GM19324 (cell line): Measurements from ENCODE around the gene PRMT5.
"Not testable (repeated sequence)": the region's sequence is repeated elsewhere in the genome, so short reads cannot be mapped to it uniquely, and the experiment has no call there.

Experiments used
- ATAC-seq: cut with Tn5 transposase; IDR thresholded peaks from one replicate; pipeline ENCODE4 v1.9.1; 2021; ENCODE audit warnings: mild to moderate bottlenecking, moderate library complexity; ENCODE audit not compliant: unreplicated experiment, low FRiP score

PRMT5 gene

DNA sequence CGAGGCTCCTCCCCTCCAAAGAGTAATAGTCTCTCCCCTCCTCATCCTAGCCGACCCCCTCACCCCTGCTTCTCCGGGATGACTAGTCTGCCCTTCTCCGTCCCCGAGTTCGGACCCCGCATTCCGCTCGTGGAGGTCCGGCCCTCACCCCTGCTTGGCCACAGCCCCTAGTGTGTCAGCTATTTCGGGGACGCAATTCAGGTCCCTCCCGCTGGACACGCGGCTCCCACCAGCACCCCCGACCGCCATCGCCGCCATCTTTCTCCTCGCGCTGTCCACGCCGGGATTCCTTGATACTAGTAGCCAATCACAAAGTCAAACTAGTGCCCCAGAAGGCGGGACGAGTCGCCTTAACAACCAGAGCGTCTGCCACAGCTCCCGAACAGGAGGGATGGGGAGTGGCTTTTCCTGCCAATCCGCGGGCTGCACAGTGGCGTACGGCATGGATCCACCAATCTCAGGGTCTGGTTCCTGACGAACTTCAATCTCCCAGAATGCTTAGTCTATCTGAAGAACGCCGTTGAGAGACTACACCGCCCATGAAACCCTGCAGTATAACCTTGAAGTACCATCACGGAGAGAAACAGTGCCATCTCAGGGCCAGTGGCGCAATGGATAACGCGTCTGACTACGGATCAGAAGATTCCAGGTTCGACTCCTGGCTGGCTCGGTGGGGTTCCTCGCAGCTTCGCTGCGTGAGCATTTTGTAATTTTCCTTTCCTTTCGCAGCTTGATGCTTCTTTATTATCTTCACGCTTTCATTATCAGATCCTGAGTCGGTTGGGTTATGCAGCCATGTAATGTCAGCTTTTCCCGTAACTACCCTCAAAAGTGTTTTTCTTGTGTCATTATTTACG, at the start of gene PRMT5:
TSS of gene PRMT5 (minus strand) at position 273 of the 857 bp plus-strand sequence. CDS start at position 258, 15 bp downstream.
- peak; percentile 89 for ATAC-seq

DNA sequence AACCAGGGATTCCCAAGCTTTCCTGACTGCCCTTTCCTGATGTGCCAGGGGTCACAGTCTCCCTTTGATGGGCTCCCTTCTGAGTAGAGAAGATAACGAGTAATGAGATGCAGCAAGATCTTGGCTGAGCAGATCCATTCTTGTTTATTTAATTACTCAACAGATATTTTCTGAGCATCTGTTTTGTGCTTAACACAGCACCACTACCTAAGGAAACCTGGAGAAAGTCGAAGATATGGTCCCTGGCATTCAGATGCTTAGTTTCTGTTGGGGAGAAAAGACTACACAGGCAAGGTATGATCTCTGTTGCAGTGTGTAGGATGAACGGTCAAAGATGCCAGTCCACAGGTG, 49.3 kb upstream of the PRMT5 start:
- ATAC-seq: no peak

DNA sequence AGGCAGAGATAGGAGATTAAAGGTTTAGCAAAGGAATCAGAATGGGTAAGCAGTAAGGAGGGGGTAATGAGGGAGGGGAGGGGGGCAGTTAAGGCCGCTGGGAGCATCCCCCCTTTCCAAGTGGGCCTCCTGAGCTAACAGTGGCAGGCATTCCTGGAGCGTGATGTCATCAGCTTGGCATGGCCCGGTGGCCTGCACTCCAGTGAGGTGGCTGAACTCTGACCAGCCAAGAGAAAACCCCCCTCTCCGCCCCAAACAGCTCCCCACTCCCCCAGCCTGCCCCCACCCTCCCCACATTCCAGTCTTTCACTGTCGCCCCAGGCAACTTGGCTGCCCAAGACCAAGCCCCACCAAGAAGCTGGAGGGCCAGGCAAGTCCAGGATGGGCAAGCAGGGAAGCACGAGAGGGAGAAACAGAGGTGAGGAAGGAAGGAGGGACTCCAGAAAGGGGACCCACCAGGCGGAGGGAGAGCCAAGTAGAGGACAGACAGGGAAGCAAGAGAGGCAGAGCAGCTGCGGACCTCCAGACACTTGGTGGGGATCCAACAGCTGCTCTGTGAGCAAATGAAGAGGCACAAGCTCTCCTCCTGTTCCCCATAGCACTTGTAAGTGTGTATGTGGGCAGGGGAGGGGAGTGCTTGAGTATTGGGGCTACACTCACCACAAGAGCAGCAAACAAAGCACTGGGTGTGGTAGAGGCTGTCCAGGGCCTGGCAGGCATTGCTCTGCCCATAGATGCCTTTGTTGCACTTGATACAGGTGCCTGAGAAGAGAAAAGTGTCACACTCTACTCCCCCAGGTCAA, 48.7 kb upstream of the PRMT5 start:
- no peak for ATAC-seq

DNA sequence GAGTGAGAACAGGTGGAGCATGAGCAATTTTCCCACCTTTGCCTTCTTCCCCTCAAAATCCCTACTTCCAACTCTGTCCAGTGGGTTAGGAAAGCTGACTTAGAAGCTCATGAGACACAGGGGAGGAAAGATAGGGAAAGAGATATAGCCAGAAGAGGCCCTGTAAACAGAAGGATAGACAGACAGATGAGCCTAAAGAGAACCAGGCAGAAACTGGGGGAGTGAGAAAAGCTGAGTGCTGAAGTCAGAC, 48.2 kb upstream of the PRMT5 start:
- ATAC-seq: no peak

DNA sequence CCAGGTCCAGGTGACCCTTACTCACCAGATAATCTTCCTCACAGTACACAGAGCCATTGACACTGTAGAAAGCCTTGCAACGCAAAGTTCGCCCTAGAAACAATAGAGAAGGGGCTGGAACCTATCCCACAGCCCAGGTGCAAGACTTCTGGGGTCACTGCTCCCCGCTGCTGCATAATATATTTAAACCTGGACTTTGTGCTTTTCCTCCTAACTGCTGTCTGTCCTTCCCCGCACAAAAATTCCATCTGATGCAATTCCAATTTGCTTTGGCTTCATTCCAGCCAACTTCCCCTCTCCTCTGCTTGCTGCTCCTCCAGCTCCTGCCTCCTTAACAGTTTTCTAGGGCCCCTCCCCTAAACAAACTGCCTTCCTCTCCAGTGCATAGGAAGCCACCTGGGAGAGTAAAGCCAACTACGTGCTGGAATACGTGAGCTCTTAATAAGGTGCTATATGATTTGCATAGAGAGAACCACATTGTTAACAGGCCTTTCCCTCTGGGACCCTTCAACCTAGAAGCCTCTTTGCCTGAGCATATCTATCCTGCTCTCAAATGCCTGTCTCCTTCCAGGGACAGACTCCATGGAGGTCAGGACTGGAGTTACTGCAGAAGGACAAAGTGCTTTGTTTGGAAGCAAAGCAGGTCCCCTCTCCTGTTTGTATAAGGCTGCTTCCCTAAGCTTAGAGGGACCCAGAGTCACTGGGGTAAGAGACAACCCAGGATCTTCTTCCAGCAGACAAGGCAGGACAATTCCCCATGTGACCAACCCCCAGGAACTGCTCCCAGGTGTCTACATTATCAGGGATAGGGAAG, 47.7 kb upstream of the PRMT5 start:
- no peak for ATAC-seq

DNA sequence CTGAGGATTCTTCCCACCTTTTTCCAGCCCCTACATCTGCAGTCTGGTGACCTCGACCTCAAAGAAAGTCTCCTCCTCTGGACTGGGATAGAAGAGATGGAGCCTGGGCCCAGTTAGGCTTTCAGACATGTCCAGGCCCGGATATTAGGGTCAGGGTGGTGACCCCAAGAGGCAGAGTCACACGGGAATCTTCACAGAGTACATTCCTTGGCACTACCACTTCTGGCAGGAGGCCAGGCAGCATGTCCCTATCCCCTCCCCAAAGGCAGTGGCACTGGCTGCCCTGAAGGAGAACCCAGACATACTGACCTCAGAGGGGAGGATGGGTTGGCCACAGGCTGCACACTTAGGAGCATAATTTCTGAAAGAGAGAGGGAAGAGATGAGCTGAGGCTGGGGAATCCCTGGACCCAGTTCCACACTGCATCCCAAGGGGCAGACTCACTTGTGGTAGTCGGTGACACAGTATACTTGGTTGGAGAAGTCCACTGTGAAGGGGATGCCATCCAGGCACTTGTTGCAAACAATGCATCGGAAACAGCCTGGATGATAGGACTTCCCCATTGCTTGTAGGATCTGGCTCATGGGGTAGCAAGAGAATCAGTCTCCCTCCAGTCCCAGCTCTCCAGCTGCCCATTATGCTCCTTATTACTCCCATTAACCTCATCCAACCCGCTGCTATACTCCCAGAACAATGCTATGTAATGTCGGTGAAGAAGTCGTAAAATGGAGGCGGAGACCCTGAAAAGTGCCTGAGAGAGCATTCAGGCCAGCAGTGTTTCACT, 45.5 kb upstream of the PRMT5 start:
- no peak for ATAC-seq

DNA sequence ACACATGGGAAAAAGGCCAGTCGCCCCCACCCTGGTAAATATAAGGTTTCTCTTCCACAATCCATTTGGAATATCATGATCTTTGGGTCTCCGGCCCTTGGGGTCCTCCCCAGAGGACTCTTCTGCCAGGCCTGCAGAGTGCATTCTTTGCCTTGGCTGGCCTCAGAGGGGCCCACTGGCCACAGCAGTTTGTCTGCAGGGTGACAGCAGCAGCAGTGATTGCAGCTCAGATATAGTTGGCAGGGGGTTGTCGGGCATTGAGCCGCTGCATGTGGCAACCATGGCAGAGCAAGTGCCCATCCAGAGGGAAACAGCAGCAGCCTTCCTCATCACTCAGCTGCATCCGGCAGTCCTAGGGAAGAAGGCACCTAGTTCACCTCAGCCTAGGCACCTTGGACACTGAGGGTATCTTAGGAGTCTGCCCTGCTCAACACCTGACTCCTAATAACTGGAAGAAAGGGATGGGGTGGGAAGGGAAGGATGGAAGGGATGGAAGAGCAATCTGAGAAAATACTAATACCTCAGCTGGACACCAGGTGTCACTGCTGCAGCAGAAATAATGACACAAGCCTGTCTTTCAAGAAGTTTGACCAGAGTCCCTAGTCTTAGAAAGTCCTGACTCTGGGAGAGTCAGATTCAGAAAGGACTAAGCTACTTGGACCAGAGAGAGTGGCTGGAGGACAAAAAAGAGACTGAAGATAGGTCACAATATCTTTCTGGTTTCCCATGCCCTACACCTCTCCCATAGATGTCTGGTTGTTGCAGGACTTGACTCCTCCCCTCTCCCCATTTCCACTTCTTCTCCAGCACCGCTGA, 44.2 kb upstream of the PRMT5 start:
- no peak for ATAC-seq

DNA sequence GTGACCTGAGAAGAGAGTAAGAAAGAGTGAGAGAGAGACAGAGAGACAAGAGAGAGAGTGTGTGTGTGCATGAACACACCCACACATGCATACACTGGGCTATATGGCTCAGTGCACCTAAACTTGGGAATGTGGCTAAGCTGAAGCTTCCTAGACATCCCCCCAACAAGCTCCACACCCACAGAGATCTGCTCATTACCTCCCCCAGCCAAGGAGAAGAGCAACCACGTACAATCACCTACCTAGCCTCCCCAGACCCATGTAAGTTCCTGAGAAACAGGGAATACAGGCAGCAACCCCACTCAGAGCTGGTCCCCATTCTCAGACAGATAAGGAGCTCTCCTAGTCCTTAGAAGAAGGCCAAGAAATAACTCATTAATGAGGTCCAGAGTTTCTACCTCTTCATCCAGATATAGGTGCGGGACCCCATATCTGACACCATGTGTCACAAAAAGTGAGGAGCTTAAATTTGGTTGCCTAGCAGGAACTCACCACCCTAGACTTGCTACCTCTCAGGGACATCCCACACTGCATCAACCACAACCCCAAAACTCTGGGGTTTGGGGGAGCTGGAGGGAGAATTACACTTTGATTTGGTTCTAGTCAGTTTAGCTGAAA, 43.2 kb upstream of the PRMT5 start:
- ATAC-seq: no peak

DNA sequence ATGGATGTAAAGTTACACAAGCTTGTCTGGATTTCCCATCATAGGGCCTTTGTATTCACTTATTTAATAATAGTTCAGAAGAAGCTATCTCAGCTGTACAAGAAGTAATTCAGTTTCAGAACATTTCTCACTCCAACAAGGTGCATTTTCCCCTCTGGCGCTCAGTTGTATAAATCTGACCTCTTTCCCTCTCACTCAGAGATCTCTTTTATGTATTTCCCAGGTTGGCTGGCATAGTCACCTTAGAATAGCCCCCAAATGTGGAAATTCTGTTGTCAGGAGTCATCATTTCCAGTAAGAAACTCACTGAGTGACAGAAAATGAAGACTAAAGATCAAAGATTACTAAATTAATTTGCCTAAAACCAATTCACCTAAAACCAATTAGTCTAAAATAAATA, 42.0 kb upstream of the PRMT5 start:
- ATAC-seq: no peak

DNA sequence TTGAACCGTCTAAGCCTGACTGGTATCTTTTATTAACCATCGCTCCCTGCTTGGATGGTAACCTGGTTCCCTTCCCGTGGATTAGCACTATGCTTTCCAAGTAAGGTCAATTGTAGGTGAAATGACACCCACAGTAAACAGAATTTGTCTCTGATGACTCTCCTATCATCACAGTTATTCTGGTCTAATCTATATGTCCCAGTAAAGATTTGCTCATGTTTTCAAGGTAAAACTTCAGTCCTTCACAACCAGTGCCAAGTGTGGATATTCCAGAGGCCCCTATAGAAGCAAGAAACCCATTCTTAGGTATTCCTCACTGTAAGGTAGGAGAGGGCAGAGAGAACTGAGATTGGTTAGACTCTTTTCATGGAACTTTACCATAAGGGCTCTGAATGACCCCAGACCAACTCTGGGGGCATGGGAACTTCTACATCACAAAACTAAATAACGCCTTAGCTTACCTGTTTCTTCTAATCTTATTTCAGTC, 37.6 kb upstream of the PRMT5 start:
- ATAC-seq: no peak

DNA sequence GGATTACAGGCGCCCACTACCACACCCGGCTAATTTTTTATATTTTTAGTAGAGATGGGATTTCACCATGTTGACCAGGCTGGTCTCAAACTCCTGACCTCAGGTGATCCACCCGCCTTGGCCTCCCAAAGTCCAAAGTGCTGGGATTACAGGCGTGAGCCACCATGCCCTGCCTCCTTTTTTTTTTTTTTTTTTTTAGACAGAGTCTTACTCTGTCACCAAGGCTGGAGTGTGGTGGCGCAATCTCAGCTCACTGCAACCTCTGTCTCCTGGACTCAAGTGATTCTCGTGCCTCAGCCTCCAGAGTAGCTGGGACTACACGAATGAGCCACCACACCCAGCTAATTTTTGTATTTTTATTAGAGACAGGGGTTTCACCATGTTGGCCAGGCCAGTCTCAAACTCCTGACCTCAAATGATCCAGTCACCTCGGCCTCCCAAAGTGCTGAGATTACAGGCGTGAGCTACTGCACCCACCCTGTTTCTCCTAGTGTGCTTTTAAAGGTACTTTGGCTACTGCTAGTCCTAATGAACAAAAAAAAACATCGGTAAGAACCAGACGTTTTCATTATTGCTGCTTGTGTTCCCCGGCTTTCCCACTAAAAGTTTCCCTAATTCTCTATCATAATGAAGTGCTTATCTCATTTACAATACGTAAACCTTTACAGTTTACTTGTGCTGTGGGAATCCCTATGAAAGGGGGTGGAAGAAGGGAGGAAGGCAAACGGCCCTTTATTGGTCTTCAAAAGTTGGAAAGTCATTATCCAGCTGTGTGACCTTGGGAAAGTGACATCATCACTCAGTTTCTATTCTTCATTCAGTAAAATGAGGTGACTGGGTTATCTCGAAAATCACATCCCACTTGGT, 37.0 kb upstream of the PRMT5 start:
- ATAC-seq: not testable (repeated sequence)

DNA sequence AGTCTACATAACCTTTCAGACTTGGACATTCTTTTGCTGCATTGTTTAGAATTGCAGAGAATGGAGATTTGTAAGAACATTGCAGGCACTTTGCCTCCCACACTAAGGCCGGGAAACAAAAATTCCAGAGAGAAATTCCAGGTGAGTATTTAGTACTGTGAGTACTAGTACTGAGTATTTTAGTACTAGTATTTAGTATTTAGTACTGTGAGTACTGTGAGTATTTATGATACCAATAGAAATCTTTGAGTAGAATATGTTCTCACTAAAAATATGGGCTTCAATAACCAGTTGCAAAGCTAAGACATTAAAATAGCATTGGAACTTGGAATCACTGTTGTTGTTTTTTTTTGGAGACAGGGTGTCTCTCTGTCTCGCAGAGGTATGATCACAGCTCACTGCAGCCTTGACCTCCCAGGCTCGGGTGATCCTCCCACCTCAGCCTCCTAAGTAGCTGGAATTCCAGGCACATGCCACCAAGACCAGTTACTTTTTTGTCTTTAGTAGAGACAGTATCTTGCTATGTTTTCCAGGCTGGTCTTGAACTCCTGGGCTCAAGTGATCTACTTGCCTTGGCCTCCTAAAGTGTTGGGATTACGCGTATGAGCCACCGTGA, 33.0 kb upstream of the PRMT5 start:
- no peak for ATAC-seq

DNA sequence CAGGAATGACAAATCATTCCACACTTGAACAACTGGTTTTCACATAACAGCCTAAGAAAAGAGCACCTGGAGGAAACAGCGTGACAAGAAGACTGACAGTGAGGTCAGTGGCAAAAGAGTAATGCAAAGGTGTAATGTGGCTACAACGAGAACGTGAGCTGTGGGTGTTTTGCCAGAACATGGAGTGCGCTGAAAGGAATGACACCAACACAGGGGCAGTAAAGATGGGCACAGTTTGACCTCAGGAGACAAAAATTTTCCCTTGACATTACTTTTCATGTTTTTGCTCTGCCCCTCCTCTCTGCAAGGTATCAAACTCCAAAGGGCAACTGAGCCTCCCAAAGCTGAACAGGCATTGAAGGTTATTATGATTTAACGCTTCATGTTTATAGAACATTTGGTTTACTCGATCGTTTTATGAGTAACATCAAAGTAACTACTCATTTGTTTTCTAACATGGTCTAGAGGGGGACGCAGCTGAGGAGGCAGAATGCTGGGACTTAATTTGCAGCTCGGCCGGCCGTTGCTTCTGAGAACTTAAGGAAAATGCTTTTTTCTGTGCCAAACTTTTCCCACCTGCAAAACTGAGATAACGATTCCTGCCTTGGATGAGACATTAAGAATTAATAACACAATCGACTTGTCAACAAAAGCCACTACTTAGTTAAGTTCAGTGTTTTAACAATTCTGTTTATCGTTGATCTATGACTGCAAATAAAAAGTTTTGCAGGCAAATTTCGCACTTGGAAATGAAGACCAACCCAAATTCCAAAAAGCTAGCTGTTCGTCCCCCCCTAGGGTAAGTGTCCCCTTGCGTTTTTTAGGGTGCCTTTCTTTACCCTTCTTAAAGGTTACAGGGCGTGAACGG, 26.8 kb upstream of the PRMT5 start:
- ATAC-seq: peak; percentile 28

DNA sequence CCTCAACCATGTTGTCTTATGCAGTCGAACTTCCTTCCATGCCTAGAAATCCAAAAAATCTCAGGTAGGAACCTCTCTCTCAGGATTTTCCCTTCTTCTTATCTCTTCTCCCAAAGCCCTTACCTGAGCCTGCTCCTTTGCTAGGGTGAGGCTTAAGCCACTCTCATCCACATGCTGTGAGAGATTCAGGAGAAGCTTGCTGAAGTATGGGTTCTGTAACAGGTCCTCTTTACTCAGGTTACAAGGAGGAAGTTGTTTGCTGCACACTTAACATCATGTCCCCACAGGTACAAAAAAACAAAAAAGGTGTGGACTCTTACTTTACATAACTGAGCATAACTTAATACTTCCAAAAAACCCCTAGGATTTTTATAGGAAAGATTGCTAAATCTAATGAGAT, 23.2 kb upstream of the PRMT5 start:
- no peak for ATAC-seq

DNA sequence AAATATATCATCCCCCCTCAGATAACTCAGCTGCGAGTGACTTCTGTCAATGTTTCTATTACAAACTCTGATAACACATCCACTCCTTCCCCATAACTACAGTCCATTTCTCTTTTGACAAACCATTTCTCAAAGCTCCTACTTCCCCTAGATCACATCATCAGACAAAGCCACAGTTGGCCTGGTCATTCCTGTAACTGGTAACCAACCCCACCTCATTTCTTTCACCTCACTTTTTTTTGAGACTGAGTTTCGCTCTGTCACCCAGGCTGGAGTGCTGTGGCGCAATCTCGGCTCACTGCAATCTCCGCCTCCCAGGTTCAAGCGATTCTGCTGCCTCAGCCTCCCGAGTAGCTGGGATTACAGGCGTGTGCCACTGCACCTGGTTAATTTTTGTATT, 22.6 kb upstream of the PRMT5 start:
- ATAC-seq: not testable (repeated sequence)

DNA sequence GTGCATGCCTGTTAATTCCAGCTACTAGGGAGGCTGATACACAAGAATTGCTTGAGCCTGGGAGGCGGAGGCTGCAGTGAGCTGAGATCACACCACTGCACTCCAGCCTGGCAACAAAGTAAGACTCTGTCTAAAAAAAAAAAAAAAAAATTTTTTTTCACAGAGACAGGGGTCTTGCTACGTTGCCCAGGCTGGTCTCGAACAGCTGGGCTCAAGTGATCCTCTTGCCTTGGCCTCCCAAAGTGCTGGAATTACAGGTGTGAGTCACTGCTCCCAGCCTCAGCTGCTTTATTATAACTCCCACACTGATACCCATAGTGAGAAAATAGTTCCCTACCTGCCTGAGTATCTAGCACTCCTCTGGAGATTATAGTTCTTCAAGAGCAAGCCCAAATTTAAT, 16.5 kb upstream of the PRMT5 start:
- ATAC-seq: no peak

DNA sequence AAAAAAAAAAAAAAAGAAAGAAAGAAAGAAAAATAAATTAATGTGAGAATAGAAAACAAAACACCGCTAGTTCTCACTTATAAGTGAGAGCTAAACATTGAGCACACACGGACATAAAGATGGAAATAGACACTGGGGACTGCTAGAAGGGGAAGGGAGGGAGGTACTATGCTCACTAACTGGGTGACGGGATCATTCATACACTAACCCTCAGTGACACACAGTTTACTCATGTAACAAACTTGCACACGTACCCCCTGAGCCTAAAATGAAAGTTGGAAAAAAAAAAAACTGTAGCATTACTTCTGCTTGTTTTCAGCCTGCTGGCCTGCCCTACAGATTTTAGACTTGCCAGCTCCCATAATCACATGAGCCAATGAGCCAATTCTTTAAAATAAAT, 10.5 kb upstream of the PRMT5 start:
- no peak for ATAC-seq
